ENCODE measurements around the gene FRG2.
"Not testable (repeated sequence)": the region's sequence is repeated elsewhere in the genome, so short reads cannot be mapped to it uniquely, and the experiment has no call there.

Gene FRG2

GRCh38 chr4:190027156-190027555, at the start of gene FRG2:
Gene FRG2, minus strand, starts transcription at chr4:190027256. Its CDS starts 52 bp downstream, at chr4:190027204.
- not testable (repeated sequence) for DNase-seq (ENCODE audit: low read depth, low spot score)

- not testable (repeated sequence) for DNase-seq (ENCODE audit: low read depth, low spot score)
These were observed 41.3 kb upstream of the FRG2 start for GRCh38 chr4:190068351-190068750.

- not testable (repeated sequence) for DNase-seq (ENCODE audit: low read depth, low spot score)
These were observed 37.7 kb upstream of the FRG2 start for GRCh38 chr4:190064805-190065204.

- DNase-seq (ENCODE audit: low read depth, low spot score) = not testable (repeated sequence)
These were observed 37.3 kb upstream of the FRG2 start, which contains the start of gene DBET for GRCh38 chr4:190064342-190064741. Gene DBET, plus strand, starts transcription at chr4:190064502.

- not testable (repeated sequence) for DNase-seq (ENCODE audit: low read depth, low spot score)
These were observed 31.9 kb upstream of the FRG2 start for GRCh38 chr4:190058997-190059396.

- DNase-seq (ENCODE audit: low read depth, low spot score) = not testable (repeated sequence)
These were observed 22.6 kb upstream of the FRG2 start for GRCh38 chr4:190049378-190050239.

- not testable (repeated sequence) for DNase-seq (ENCODE audit: low read depth, low spot score)
These were observed 20.6 kb upstream of the FRG2 start for GRCh38 chr4:190047627-190048026.

GRCh38 chr4:190040873-190041272, 13.8 kb upstream of the FRG2 start:
- not testable (repeated sequence) for DNase-seq (ENCODE audit: low read depth, low spot score)

GRCh38 chr4:190037704-190038388, 10.8 kb upstream of the FRG2 start:
- DNase-seq (ENCODE audit: low read depth, low spot score) = not testable (repeated sequence)

GRCh38 chr4:190031264-190031663, 4.2 kb upstream of the FRG2 start:
- not testable (repeated sequence) for DNase-seq (ENCODE audit: low read depth, low spot score)

GRCh38 chr4:190022614-190023281, 4.3 kb downstream of the FRG2 start:
- DNase-seq (ENCODE audit: low read depth, low spot score) = not testable (repeated sequence)

- DNase-seq (ENCODE audit: low read depth, low spot score) = not testable (repeated sequence)
These were observed 5.1 kb downstream of the FRG2 start for GRCh38 chr4:190021973-190022372.

GRCh38 chr4:190020790-190021717, 6.0 kb downstream of the FRG2 start:
- DNase-seq (ENCODE audit: low read depth, low spot score) = peak; percentile 45

- not testable (repeated sequence) for DNase-seq (ENCODE audit: low read depth, low spot score)
These were observed 7.1 kb downstream of the FRG2 start for GRCh38 chr4:190019859-190020463.

- no peak for DNase-seq (ENCODE audit: low read depth, low spot score)
These were observed 7.8 kb downstream of the FRG2 start for GRCh38 chr4:190019023-190019858.

GRCh38 chr4:190018201-190018920, 8.7 kb downstream of the FRG2 start:
- DNase-seq (ENCODE audit: low read depth, low spot score) = no peak

GRCh38 chr4:190017357-190018200, 9.5 kb downstream of the FRG2 start:
- no peak for DNase-seq (ENCODE audit: low read depth, low spot score)
